ENCODE measurements around the gene SRY. TPM values are rescaled to one million over a fixed set of nuclear protein-coding genes. Genes with fewer than 3 reads are reported as not detected.

Gene SRY
- total RNA-seq (2021) (not detected in 2 replicates), Bru-seq, nascent RNA (not detected), BruChase-seq, experiment 1, labeled RNA remaining after a 2-hour chase (not detected), BruChase-seq, experiment 2, labeled RNA remaining after a 6-hour chase (not detected)
- long read RNA-seq: 0 reads

DNA sequence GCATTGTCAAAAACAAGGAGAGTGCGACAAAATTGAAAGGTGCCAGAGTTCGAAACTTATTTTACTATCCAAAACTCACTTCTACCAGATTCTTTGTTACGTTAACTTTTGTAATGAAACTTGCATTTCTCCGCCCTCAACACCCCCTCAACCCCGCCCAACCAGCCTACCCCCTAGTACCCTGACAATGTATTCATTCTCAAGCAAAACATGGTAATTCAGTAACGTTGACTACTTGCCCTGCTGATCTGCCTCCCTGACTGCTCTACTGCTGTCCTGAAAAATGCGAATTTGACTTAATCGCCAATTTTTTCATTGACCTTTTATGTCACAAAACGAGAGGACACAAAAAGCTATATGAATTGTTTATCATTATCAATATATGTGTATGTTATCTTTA, at the start of gene SRY:
Gene SRY, minus strand, starts transcription at position 83 of the 400 bp plus-strand sequence. Its CDS starts 79 bp downstream, at position 4.
- intact Hi-C loops (cut with micrococcal nuclease; ENCODE audit: unreplicated experiment): no loop called here
- TF ChIP-seq EZH2 (IDR thresholded peaks at IDR 0.05; ENCODE audit: borderline replicate concordance, low read depth, low read length, poor library complexity, severe bottlenecking) (no peak), CTCF (conservative IDR thresholded peaks at IDR 0.05; ENCODE audit: low read depth, low read length) (no peak)
- Histone ChIP-seq H3K27ac (ENCODE audit: low read depth, low read length, poor library complexity, severe bottlenecking) (no peak within 1 kb of the TSS), H3K27me3 (replicated peaks; ENCODE audit: insufficient read depth, low read depth, low read length, poor library complexity) (no peaks in the 10 kb centered on the region), H3K4me1 (ENCODE audit: insufficient read depth, low read length, poor library complexity, severe bottlenecking) (no peaks in the 10 kb centered on the region), H3K4me3 (ENCODE audit: low read depth, low read length, poor library complexity, severe bottlenecking) (no peak within 1 kb of the TSS), H3K36me3 (ENCODE audit: insufficient read depth, low read length, poor library complexity, severe bottlenecking) (no peaks in the 10 kb centered on the region), H3K9me3 (ENCODE audit: low read depth, low read length, poor library complexity, severe bottlenecking) (no peaks in the 10 kb centered on the region)
- no peak for DNase-seq (ENCODE audit: low spot score)
- no TSS peak for BruUV-seq (replicated peaks)
- CTCF ChIA-PET: no interaction called here
- POLR2A ChIA-PET (ENCODE audit: low non-redundant PET): no interaction called here

DNA sequence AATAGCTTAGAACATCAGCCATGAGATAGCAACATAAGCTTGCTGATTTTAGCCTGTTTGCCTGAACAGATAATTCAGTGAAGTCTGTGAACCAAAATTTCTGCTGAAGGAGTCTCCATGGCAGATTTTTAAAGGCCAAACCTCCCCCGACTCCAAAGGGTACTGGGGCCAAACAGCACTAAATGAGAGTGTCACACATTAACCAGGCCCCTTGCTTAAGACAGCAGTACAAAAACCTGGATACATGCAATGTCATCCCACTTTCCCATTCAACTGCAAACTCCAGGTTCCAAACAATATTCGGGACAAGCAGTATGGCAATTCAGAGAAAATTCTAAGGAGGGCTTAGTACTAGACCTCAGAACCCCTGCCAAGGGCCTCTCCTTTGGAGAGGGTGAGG, 49.6 kb upstream of the SRY start:
- POLR2A ChIA-PET (ENCODE audit: low non-redundant PET): no interaction called here
- no peaks in the 10 kb centered on the region for H3K4me1 ChIP-seq (ENCODE audit: insufficient read depth, low read length, poor library complexity, severe bottlenecking)
- BruUV-seq (replicated peaks): no TSS peak
- H3K27me3 ChIP-seq (replicated peaks; ENCODE audit: insufficient read depth, low read depth, low read length, poor library complexity): no peaks in the 10 kb centered on the region
- DNase-seq (ENCODE audit: low spot score): no peak
- H3K27ac ChIP-seq (ENCODE audit: low read depth, low read length, poor library complexity, severe bottlenecking): no peak overlapping the region
- CTCF ChIA-PET: no interaction called here
- H3K4me3 ChIP-seq (ENCODE audit: low read depth, low read length, poor library complexity, severe bottlenecking): no peak overlapping the region
- TF ChIP-seq EZH2 (IDR thresholded peaks at IDR 0.05; ENCODE audit: borderline replicate concordance, low read depth, low read length, poor library complexity, severe bottlenecking) (no peak), CTCF (conservative IDR thresholded peaks at IDR 0.05; ENCODE audit: low read depth, low read length) (no peak)
- no peaks in the 10 kb centered on the region for H3K9me3 ChIP-seq (ENCODE audit: low read depth, low read length, poor library complexity, severe bottlenecking)
- no peaks in the 10 kb centered on the region for H3K36me3 ChIP-seq (ENCODE audit: insufficient read depth, low read length, poor library complexity, severe bottlenecking)
- intact Hi-C loops (cut with micrococcal nuclease; ENCODE audit: unreplicated experiment): no loop called here

- ChIA-PET POLR2A (ENCODE audit: low non-redundant PET) (no interaction called here), CTCF (no interaction called here)
- no peak for DNase-seq (ENCODE audit: low spot score)
- BruUV-seq (replicated peaks): no TSS peak
- Histone ChIP-seq H3K27ac (ENCODE audit: low read depth, low read length, poor library complexity, severe bottlenecking) (no peak overlapping the region), H3K9me3 (ENCODE audit: low read depth, low read length, poor library complexity, severe bottlenecking) (no peaks in the 10 kb centered on the region), H3K36me3 (ENCODE audit: insufficient read depth, low read length, poor library complexity, severe bottlenecking) (no peaks in the 10 kb centered on the region), H3K4me3 (ENCODE audit: low read depth, low read length, poor library complexity, severe bottlenecking) (no peak overlapping the region), H3K27me3 (replicated peaks; ENCODE audit: insufficient read depth, low read depth, low read length, poor library complexity) (no peaks in the 10 kb centered on the region), H3K4me1 (ENCODE audit: insufficient read depth, low read length, poor library complexity, severe bottlenecking) (no peaks in the 10 kb centered on the region)
- intact Hi-C loops (cut with micrococcal nuclease; ENCODE audit: unreplicated experiment): no loop called here
- TF ChIP-seq EZH2 (IDR thresholded peaks at IDR 0.05; ENCODE audit: borderline replicate concordance, low read depth, low read length, poor library complexity, severe bottlenecking): no peak
- TF ChIP-seq CTCF (conservative IDR thresholded peaks at IDR 0.05; ENCODE audit: low read depth, low read length): no peak
Observed at GRCh38 chrY:2835230-2835629, 47.7 kb upstream of the SRY start.

Data from A673 (cell line).